ENCODE data around the gene POLDIP3. TPM values are rescaled to one million over a fixed set of nuclear protein-coding genes. Genes with fewer than 3 reads are reported as not detected.

The POLDIP3 gene, protein sequence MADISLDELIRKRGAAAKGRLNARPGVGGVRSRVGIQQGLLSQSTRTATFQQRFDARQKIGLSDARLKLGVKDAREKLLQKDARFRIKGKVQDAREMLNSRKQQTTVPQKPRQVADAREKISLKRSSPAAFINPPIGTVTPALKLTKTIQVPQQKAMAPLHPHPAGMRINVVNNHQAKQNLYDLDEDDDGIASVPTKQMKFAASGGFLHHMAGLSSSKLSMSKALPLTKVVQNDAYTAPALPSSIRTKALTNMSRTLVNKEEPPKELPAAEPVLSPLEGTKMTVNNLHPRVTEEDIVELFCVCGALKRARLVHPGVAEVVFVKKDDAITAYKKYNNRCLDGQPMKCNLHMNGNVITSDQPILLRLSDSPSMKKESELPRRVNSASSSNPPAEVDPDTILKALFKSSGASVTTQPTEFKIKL
- total RNA-seq, result 10 to 100 TPM; 35.5 to 63.0 (median 54.1) TPM

DNA sequence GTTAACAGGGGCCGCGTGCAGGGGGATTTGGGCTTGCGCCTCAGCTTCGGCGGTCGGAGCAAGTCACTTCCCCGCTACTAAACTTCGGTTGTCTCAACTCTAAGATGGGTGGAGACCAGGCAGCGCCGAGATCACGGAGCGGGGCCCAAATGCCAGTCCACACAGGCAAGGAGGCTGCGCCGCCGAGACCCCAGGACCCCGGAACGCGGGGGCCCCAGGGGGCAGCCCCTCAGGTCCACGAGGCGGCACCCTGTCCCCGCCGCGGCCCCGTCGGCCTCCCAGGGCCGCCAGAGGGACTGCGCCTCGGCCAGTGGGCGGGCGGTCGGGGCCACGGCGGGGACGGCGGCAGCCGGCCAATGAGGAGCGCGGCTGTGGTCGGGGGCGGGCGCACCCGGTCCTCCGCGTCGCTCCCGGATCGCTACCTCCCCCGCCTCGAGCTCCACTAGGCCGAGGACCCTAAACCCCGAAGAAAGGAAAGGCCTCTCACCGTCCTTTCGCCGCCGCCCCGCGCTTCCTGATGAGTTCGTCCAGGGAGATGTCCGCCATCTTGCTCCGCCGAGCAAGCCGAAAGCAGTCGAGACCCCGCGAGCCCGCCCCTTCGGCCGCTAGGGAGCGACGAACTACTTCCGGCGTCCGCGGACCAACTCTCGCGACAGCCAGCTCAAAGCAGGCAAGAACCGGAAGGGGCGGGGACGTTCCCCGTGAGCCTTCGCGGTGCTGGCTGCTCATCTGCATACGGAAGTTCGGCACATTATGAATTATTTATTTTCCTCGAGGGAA lies at the start of gene POLDIP3:
Gene POLDIP3 (minus strand): TSS at position 572 of the 780 bp plus-strand sequence. CDS start 26 bp downstream, at position 546.
- peaks cover 21 to 27% of the 10 kb centered on the region in 2 donors for H3K4me1 ChIP-seq (replicated peaks in 1 of 2)
- peak within 1 kb of the TSS; percentile 63 to 88 (median 79) for H3K4me3 ChIP-seq
- 0 to 5% (median 0%) methylated on average over 2 to 14 of the region's 85 CpGs; no CpG with 5 or more reads in 1 of the 10 experiments for WGBS, 10 experiments
- peak; percentile 68 to 85 (median 79) for ATAC-seq (replicated peaks in 6 of 8)
- peak within 1 kb of the TSS; percentile 98 to 99 for H3K27ac ChIP-seq
- in situ Hi-C loops (cut with MboI; ENCODE audit: low pct_unique_long_range_greater_than_20kb in 2 of 9, low sequenced_read_pairs in 9 of 9, unreplicated experiment in 9 of 9), result no loop called here

DNA sequence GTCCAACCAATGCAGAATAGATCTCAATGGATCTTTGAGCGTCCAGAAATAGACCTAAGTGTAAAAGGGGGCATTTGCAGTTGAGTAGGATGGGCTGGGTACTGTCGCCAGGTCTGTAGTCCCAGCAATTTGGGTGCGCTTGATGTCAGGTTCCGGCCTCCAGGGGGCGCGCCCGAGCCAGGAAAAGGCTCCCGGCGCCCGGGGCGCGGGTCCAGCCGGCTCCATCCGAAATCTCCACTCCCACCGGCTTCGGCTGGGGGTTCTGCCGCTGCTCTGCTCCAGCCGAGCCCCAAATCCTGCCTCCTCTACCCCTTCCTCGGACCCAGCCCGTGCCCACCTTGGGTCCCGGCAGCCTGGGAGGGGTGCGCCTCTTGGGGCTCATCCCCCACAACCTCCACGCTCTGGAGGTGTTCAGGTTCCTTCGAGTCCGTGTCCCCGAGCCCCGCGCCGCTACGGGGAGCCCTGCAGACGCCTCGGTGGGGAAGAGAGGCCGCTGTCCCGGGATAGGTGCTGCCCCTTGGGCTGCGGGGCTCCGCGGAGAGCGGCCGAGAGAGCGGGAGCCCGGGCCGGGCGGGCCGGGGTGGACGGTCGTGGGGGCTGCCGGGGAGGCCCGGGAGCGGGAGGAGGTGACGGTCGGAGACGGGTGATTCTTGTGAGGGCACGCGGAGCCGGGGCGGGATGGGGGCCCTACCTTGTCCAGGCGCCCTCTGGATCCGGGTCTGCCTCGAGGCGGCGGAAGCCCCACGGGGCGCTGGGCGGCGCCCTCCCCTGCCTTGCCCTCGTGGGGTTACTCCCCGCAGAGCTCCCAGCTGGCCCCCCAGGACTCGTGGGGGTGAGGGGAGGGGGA lies 47.5 kb upstream of the POLDIP3 start:
- WGBS, 10 experiments, result 0 to 6% (median 0%) methylated on average over 1 to 11 of the region's 68 CpGs; no CpG with 5 or more reads in 4 of the 10 experiments
- Histone ChIP-seq H3K27ac (no peak overlapping the region), H3K4me1 (replicated peaks in 1 of 2) (peaks cover under 1 to 2% of the 10 kb centered on the region in 2 donors), H3K4me3 (peak overlapping the region; percentile 34 to 47 (median 44))
- in situ Hi-C loops (cut with MboI; ENCODE audit: low pct_unique_long_range_greater_than_20kb in 2 of 9, low sequenced_read_pairs in 9 of 9, unreplicated experiment in 9 of 9), result loop anchor here in 1 of 9 experiments (25.0 kb wide), 1 partner anchor 425 kb away; the partner anchor contains the start of gene TTLL1
- peak; percentile 87 to 96 (median 90) for ATAC-seq (replicated peaks in 6 of 8)

DNA sequence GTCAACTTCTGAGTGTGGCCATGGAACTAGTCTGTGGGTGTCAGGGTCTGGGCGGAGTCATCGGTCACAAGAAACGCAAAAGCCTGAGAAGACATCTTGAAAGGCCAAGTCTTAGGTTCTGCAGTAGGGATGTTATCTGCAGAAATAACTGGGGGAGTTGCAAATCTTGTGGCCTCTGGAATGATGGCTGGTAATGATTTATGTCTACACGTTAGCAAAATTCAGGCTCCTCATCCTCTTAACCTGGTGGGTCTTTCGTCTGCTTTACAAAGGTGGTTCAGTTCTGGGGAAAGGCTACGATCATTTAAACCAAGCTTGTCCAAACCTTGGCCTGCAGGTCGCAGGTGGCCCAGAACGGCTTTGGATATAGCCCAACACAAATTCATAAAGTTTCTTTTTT lies 41.9 kb upstream of the POLDIP3 start:
- no peak overlapping the region for H3K27ac ChIP-seq
- no peak for ATAC-seq (replicated peaks in 6 of 8)
- H3K4me3 ChIP-seq, result no peak overlapping the region
- peaks cover 6 to 10% of the 10 kb centered on the region in 2 donors for H3K4me1 ChIP-seq (replicated peaks in 1 of 2)
- WGBS, 10 experiments, result 60 to 100% (median 92%) methylated on average over 1 to 7 of the region's 8 CpGs; no CpG with 5 or more reads in 1 of the 10 experiments
- in situ Hi-C loops (cut with MboI; ENCODE audit: low pct_unique_long_range_greater_than_20kb in 2 of 9, low sequenced_read_pairs in 9 of 9, unreplicated experiment in 9 of 9), result loop anchor here in 1 of 9 experiments (25.0 kb wide), 1 partner anchor 431 kb away; the partner anchor contains the start of gene TTLL1

DNA sequence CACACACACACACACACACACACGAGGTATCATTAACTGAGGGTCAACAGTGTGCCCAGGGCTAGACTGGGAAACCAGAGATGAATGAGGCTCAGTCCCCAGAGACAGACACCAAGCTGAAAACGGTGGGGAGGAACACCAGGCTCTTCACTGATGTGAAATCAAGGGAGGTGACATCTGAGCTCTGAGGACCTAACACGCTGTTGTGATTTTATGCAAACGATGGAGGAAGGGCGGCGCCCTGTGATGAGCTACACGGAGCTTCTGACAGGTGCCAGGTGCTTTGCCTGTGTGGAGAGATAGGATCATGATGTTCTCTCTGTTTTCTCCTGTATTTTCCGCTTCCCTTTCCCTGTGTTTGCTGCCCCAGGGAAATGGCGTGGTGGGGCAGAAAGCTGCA lies 41.0 kb upstream of the POLDIP3 start:
- WGBS, 10 experiments, result 39 to 100% (median 45%) methylated on average over 1 to 5 of the region's 9 CpGs; no CpG with 5 or more reads in 6 of the 10 experiments
- in situ Hi-C loops (cut with MboI; ENCODE audit: low pct_unique_long_range_greater_than_20kb in 2 of 9, low sequenced_read_pairs in 9 of 9, unreplicated experiment in 9 of 9), result loop anchor here in 1 of 9 experiments (25.0 kb wide), 1 partner anchor 432 kb away; the partner anchor contains the start of gene TTLL1
- Histone ChIP-seq H3K4me1 (replicated peaks in 1 of 2) (peaks cover 6 to 10% of the 10 kb centered on the region in 2 donors), H3K27ac (peak overlapping the region in 1 of 2 donors; percentile 25), H3K4me3 (no peak overlapping the region)
- ATAC-seq (replicated peaks in 6 of 8), result peak in 7 of 8 experiments; percentile 35 to 83 (median 65)

DNA sequence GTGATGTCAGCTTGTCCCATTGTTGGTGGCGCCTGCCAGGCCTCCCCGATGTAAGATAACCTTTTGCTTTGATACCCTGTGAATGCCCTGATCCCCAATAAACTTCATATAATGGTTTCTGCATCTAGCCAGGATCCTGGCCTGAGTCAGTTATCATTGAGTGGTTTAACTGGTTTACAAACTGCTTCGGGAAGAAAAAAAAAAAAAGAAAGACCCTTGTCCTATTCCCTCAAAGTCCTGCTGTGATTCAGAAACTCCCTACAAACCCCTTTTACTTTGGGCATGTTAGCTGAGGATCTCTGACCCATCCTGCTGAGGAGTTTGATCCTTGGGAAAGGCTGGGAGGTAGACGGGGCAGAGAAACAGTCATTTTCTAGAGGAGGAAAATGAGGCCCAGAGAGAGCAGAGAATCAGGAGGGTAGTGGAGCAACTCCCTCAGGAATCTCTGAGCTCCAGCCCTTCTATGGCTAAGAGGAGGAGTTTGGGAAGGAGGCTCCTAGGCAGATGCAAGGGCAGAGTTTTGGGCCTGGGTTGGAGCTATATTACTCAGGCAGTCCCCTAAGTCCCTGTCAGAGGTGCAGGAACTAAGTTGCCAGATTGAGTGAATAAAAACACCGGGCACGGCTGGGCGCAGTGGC lies 39.9 kb upstream of the POLDIP3 start:
- ATAC-seq (replicated peaks in 6 of 8), result no peak
- Histone ChIP-seq H3K4me1 (replicated peaks in 1 of 2) (peaks cover 6 to 10% of the 10 kb centered on the region in 2 donors), H3K27ac (no peak overlapping the region), H3K4me3 (no peak overlapping the region)
- WGBS, 10 experiments, result 20 to 100% (median 81%) methylated on average over 1 to 3 of the region's 7 CpGs; no CpG with 5 or more reads in 2 of the 10 experiments
- in situ Hi-C loops (cut with MboI; ENCODE audit: low pct_unique_long_range_greater_than_20kb in 2 of 9, low sequenced_read_pairs in 9 of 9, unreplicated experiment in 9 of 9), result loop anchor here in 1 of 9 experiments (25.0 kb wide), 1 partner anchor 433 kb away; the partner anchor contains the start of gene TTLL1

DNA sequence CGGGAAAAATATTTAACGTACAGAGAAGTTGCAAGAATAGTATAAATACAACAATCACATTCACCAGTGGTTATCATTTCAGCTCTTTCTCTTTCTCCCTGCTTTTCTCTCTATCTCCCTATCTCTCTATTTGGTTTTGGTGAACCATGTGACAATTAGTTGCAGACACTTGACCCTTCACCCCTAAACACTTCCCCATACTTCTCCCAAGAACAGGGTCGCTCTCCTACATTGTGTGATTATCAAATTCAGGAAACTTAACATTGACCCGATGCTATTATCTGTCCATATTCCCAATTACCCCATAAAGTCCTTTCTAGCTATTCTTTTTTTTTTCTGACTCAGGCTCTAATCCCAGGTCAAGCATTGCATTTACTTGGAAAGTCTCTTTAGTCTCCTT lies 39.3 kb upstream of the POLDIP3 start:
- in situ Hi-C loops (cut with MboI; ENCODE audit: low pct_unique_long_range_greater_than_20kb in 2 of 9, low sequenced_read_pairs in 9 of 9, unreplicated experiment in 9 of 9), result loop anchor here in 1 of 9 experiments (25.0 kb wide), 1 partner anchor 433 kb away; the partner anchor contains the start of gene TTLL1
- peaks cover 6 to 10% of the 10 kb centered on the region in 2 donors for H3K4me1 ChIP-seq (replicated peaks in 1 of 2)
- 69 to 100% (median 86%) methylated on average over 1 to 4 of the region's 4 CpGs; no CpG with 5 or more reads in 1 of the 10 experiments for whole genome bisulfite sequencing, 10 experiments
- no peak overlapping the region for H3K27ac ChIP-seq
- no peak overlapping the region for H3K4me3 ChIP-seq
- ATAC-seq (replicated peaks in 6 of 8), result no peak

DNA sequence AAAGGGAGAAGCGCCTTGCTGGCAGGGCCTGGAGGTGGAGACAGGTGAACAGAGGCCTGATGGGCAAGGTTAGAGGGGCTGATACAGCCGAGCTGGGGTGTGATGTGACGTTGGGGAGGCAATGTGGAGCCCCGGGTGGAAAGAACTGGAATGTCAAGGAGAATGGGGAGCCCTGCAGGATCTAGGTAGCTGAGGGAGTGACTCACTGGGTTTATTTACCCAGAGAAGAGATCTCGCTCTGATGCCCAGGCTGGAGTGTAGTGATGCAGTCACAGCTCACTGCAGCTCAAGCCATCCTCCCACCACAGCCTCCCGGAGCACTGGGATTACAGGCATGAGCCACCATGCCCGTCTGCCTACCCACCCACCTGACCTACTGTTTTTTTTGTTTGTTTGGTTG lies 36.5 kb upstream of the POLDIP3 start:
- 50 to 100% (median 80%) methylated on average over 1 to 6 of the region's 7 CpGs; no CpG with 5 or more reads in 2 of the 10 experiments for WGBS, 10 experiments
- no peak overlapping the region for H3K4me3 ChIP-seq
- in situ Hi-C loops (cut with MboI; ENCODE audit: low pct_unique_long_range_greater_than_20kb in 2 of 9, low sequenced_read_pairs in 9 of 9, unreplicated experiment in 9 of 9), result loop anchor here in 1 of 9 experiments (25.0 kb wide), 1 partner anchor 436 kb away; the partner anchor contains the start of gene TTLL1
- no peak overlapping the region for H3K27ac ChIP-seq
- ATAC-seq (replicated peaks in 6 of 8), result no peak
- H3K4me1 ChIP-seq (replicated peaks in 1 of 2), result peaks cover 8 to 11% of the 10 kb centered on the region in 2 donors

DNA sequence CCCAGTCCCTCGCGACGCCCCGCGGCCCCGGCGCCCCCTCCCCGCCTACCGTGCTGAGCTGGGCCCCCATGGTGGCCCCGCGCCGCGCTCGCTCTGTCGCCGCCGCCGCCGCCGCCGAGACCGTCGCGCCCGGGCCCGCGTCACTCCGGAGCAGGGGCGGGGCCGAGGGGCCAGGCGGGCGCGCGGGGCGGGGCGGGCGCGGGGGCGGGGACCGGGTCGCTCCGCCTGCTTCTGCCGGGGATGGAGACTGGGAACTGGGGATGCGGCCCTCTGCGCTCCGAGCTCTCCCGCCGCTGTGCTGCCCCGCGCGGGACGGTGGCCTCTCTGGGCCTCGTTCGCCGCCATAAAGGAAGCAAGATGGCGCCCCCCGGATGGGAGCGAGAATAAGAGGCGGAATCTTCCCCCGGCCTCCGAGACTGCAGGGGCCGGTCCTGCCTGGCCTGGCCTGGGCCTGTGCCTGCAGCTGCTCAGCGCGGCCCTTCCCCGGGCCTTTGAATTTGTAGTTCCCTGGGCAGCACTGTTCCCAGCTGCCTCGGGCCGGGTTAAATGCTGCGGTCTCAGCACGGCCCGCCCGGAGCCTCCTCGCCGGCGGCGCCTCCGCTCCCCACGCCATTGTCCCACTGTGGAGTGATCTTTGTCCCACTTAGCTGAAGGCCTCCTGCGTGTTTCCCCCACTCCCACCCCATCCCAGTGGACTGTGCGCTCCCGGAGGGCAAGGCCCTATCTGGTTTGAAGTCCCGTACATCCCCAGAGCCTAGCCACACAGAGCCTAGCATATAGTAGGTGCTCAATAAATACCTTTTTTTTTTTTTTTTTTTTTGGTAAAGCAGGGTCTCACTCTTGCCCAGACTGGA lies 34.8 kb upstream of the POLDIP3 start, which contains the start of gene CYB5R3:
Gene CYB5R3 (minus strand): TSS at position 147 of the 854 bp plus-strand sequence. CDS start 77 bp downstream, at position 70.
- in situ Hi-C loops (cut with MboI; ENCODE audit: low pct_unique_long_range_greater_than_20kb in 2 of 9, low sequenced_read_pairs in 9 of 9, unreplicated experiment in 9 of 9), result loop anchor here in 1 of 9 experiments (25.0 kb wide), 1 partner anchor 438 kb away; the partner anchor contains the start of gene TTLL1
- Histone ChIP-seq H3K27ac (peak within 1 kb of the TSS; percentile 61 to 75), H3K4me3 (peak within 1 kb of the TSS; percentile 65 to 95 (median 82)), H3K4me1 (replicated peaks in 1 of 2) (peaks cover 3 to 15% of the 10 kb centered on the region in 2 donors)
- peak; percentile 74 to 94 (median 82) for ATAC-seq (replicated peaks in 6 of 8)
- WGBS, 10 experiments, result 36 to 81% (median 50%) methylated on average over 1 to 9 of the region's 81 CpGs; no CpG with 5 or more reads in 6 of the 10 experiments

DNA sequence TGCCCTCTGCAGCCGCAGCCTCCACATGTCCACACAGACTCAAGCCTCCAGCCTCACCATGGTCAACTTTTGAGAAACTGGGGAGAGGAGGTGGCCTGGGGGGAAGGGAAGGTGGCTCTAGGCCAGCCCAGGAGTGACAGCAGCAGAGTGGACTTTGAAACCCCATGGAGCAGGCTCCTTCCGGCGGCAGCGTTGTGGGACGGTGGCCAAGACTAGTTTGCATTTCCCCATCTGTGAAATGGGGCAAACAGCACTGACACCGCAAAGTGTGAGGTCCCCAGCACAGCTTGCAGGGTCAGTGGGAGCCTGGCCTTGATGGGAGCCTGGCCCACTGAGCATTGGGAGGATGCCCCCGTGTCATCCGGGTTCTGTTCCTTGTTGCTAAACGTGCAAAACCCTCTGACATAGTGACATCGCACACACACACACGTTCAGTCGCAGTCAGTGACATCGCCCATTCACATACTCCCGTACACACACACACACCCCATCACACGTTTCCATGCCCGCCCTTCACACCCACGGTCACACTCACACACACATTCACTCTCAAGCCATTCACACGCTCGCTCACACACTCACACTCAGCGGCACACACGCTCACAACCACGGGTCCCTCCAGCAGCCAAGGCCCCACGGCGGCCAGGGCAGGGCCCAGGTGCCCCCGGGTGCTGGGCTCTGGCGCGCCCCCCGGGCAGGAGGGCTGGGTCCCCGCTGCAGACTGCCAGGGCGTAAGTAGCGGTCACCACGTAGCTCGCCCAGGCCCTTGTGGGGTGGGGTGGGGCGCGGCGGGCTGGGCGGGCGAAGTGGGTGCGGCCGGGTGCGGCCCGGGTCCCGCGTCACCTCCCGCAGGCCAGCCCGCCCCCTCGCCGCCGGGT lies 33.9 kb upstream of the POLDIP3 start:
- H3K27ac ChIP-seq, result peak overlapping the region; percentile 61 to 75
- in situ Hi-C loops (cut with MboI; ENCODE audit: low pct_unique_long_range_greater_than_20kb in 2 of 9, low sequenced_read_pairs in 9 of 9, unreplicated experiment in 9 of 9), result no loop called here
- ATAC-seq (replicated peaks in 6 of 8), result peak; percentile 63 to 78 (median 76)
- H3K4me3 ChIP-seq, result peak overlapping the region; percentile 65 to 95 (median 82)
- H3K4me1 ChIP-seq (replicated peaks in 1 of 2), result peaks cover 3 to 18% of the 10 kb centered on the region in 2 donors
- WGBS, 10 experiments, result 13 to 20% methylated on average over 3 to 8 of the region's 49 CpGs; no CpG with 5 or more reads in 8 of the 10 experiments

DNA sequence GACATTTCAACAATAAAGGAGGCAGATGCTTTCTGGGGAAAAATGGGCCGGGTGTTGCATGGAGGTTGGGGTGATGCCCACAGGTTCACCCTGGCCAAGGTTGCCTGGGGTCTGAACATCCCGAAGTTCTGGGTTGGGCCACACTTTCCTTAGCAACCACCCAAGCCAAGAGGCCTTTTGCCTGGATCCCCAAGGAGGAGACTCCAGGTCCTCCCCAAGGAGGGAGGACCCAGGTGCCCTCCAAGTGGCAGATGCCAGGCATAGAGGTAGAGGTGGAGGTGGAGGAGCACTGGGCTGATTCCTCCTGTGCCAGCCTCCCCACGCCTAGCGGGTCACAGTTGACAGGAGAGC lies 33.3 kb upstream of the POLDIP3 start:
- Histone ChIP-seq H3K27ac (no peak overlapping the region), H3K4me1 (replicated peaks in 1 of 2) (peaks cover 3 to 18% of the 10 kb centered on the region in 2 donors), H3K4me3 (peak overlapping the region in 4 of 5 donors; percentile 65 to 94 (median 79))
- ATAC-seq (replicated peaks in 6 of 8), result no peak
- in situ Hi-C loops (cut with MboI; ENCODE audit: low pct_unique_long_range_greater_than_20kb in 2 of 9, low sequenced_read_pairs in 9 of 9, unreplicated experiment in 9 of 9), result no loop called here
- 40 to 100% (median 64%) methylated on average over 1 to 4 of the region's 4 CpGs; no CpG with 5 or more reads in 6 of the 10 experiments for WGBS, 10 experiments
